Adrenal gland (tissue), 5 donors: ENCODE data around the gene GRID1.

Experiments used
- POLR2A ChIP-seq, 2 donors: fragments of 450-650 bp; IDR thresholded peaks; one replicate each; pipeline ENCODE4 v1.6.1; 2017; ENCODE audit warnings: antibody characterized with exemption in 2 of 2, mild to moderate bottlenecking in 2 of 2, moderate library complexity in 1 of 2
- TF ChIP-seq, protein P1 (sequence below), 6 experiments: fragments of 450-650 bp in 4 of 6; fragments of 200-600 bp in 2 of 6; sonication (generic) in 1 of 6; IDR thresholded peaks; 1 replicate in 5 of 6; 2 replicates in 1 of 6; pipeline versions ENCODE4 v1.5.1 to v1.8.0; 2016 to 2021; ENCODE audit warnings: antibody characterized with exemption in 6 of 6, mild to moderate bottlenecking in 2 of 6, moderate library complexity in 1 of 6
- donor health status: DM: no; HTN: no; CAD: no.

DNA sequence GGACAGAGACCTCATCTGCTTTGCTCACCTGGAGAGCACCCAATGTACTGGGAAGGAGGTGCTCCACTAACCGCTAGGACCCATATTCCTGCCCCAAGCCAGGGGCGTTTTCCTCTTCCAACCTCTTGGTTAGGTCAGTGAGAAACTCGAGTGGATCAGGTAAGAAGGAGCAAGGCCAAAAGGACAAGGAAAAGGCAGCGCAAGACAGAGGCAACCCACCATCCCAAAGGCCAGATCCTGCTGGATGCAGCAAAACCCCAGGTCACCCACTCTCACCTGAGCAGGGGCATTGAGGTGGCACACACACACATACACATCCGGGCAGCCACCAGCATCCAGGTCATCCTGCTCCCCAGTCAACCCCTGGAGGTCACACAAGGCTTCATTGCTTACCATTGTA lies 105.1 kb downstream of the GRID1 start:
- TF ChIP-seq, protein P1, sequence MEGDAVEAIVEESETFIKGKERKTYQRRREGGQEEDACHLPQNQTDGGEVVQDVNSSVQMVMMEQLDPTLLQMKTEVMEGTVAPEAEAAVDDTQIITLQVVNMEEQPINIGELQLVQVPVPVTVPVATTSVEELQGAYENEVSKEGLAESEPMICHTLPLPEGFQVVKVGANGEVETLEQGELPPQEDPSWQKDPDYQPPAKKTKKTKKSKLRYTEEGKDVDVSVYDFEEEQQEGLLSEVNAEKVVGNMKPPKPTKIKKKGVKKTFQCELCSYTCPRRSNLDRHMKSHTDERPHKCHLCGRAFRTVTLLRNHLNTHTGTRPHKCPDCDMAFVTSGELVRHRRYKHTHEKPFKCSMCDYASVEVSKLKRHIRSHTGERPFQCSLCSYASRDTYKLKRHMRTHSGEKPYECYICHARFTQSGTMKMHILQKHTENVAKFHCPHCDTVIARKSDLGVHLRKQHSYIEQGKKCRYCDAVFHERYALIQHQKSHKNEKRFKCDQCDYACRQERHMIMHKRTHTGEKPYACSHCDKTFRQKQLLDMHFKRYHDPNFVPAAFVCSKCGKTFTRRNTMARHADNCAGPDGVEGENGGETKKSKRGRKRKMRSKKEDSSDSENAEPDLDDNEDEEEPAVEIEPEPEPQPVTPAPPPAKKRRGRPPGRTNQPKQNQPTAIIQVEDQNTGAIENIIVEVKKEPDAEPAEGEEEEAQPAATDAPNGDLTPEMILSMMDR (IDR thresholded peaks at IDR 0.05): no peak
- TF ChIP-seq POLR2A (IDR thresholded peaks at IDR 0.05): no peak
